Measurements from ENCODE around the gene PKP1.

- TF ChIP-seq CTCF (IDR thresholded peaks at IDR 0.05; ENCODE audit: low read length) (no peak), EZH2phosphoT487 (IDR thresholded peaks at IDR 0.05; ENCODE audit: low read length) (no peak)
Measured at GRCh38 chr1:201318504-201319340, 35.4 kb downstream of the PKP1 start.

Data from MM.1S (cell line).